ENCODE measurements around the gene MUC5B. TPM values are rescaled to one million over a fixed set of nuclear protein-coding genes. Genes with fewer than 3 reads are reported as not detected.
A peak's percentile ranks its signal among the peaks of the same experiment; 100 is the strongest.
"Not testable (repeated sequence)": the region's sequence is repeated elsewhere in the genome, so short reads cannot be mapped to it uniquely, and the experiment has no call there.

Gene MUC5B
- total RNA-seq, 2 donors from 2014 or later, result not detected

DNA sequence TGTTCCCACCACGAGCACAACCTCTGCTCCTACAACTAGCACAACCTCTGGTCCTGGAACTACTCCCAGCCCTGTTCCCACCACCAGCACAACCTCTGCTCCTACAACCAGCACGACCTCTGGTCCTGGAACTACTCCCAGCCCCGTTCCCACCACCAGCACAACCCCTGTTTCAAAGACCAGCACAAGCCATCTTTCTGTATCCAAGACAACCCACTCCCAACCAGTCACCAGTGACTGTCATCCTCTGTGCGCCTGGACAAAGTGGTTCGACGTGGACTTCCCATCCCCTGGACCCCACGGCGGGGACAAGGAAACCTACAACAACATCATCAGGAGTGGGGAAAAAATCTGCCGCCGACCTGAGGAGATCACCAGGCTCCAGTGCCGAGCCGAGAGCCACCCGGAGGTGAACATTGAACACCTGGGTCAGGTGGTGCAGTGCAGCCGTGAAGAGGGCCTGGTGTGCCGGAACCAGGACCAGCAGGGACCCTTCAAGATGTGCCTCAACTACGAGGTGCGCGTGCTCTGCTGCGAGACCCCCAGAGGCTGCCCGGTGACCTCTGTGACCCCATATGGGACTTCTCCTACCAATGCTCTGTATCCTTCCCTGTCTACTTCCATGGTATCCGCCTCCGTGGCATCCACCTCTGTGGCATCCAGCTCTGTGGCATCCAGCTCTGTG, 30.9 kb upstream of the MUC5B start:
- H3K4me1 Mint-ChIP-seq; H3K4me1 ChIP-seq (ENCODE audit: control insufficient read depth, insufficient read depth, low read length); H3K27me3 ChIP-seq (ENCODE audit: control insufficient read depth, insufficient read depth, low read length, poor library complexity, severe bottlenecking); H3K36me3 Mint-ChIP-seq (ENCODE audit: low read depth); H3K9me3 Mint-ChIP-seq; H3K27ac Mint-ChIP-seq; H3K9ac ChIP-seq (ENCODE audit: extremely low read depth, low read length, poor library complexity, severe bottlenecking); H3K4me3 ChIP-seq (ENCODE audit: low read length); H3K27ac ChIP-seq (ENCODE audit: low read depth, low read length); H3K27me3 Mint-ChIP-seq (ENCODE audit: insufficient read depth); H3K4me3 Mint-ChIP-seq; H3K9me3 ChIP-seq (ENCODE audit: control insufficient read depth, low read length); H3K36me3 ChIP-seq (ENCODE audit: control insufficient read depth, insufficient read depth, low read length): not testable (repeated sequence)
- 86 to 94% methylated on average over 13 to 20 of the region's 22 CpGs for WGBS, 2 experiments (ENCODE audit: insufficient coverage in 1 of 2, insufficient read length in 1 of 2)
- DNase-seq, result peak; percentile 22

DNA sequence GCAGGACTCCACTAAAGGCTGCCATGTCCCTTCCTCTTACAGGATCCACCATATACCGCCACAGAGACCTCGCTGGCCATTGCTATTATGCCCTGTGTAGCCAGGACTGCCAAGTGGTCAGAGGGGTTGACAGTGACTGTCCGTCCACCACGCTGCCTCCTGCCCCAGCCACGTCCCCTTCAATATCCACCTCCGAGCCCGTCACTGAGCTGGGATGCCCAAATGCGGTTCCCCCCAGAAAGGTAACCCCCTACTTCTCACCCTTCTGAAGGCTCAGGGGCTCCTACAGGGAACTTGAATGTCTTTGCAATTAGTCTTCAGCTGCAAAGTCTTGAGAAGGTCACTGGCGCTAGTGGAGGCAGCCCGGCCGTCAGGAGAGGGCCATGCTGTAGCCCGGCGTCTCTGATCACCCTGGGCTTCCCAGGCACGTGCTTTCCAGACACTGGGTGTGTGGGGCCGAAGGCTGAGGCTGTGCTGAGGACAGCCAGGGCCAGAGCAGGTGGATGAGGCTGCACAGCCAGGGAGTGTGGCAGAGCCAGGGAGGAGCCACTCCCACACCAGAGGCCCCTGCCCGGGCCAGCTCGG, 30.0 kb upstream of the MUC5B start:
- H3K27ac ChIP-seq (ENCODE audit: low read depth, low read length), result no peak overlapping the region
- H3K4me3 Mint-ChIP-seq, result no peak overlapping the region
- H3K36me3 ChIP-seq (ENCODE audit: control insufficient read depth, insufficient read depth, low read length), result no peaks in the 10 kb centered on the region
- H3K36me3 Mint-ChIP-seq (ENCODE audit: low read depth), result no peaks in the 10 kb centered on the region
- H3K27me3 ChIP-seq (ENCODE audit: control insufficient read depth, insufficient read depth, low read length, poor library complexity, severe bottlenecking), result no peaks in the 10 kb centered on the region
- 92 to 94% methylated on average over 11 to 16 of the region's 17 CpGs for WGBS, 2 experiments (ENCODE audit: insufficient coverage in 1 of 2, insufficient read length in 1 of 2)
- H3K27ac Mint-ChIP-seq, result no peak overlapping the region
- TF ChIP-seq, protein P1, sequence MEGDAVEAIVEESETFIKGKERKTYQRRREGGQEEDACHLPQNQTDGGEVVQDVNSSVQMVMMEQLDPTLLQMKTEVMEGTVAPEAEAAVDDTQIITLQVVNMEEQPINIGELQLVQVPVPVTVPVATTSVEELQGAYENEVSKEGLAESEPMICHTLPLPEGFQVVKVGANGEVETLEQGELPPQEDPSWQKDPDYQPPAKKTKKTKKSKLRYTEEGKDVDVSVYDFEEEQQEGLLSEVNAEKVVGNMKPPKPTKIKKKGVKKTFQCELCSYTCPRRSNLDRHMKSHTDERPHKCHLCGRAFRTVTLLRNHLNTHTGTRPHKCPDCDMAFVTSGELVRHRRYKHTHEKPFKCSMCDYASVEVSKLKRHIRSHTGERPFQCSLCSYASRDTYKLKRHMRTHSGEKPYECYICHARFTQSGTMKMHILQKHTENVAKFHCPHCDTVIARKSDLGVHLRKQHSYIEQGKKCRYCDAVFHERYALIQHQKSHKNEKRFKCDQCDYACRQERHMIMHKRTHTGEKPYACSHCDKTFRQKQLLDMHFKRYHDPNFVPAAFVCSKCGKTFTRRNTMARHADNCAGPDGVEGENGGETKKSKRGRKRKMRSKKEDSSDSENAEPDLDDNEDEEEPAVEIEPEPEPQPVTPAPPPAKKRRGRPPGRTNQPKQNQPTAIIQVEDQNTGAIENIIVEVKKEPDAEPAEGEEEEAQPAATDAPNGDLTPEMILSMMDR (conservative IDR thresholded peaks at IDR 0.05), result no peak
- DNase-seq, result peak; percentile 23
- no peaks in the 10 kb centered on the region for H3K27me3 Mint-ChIP-seq (ENCODE audit: insufficient read depth)
- H3K4me1 ChIP-seq (ENCODE audit: control insufficient read depth, insufficient read depth, low read length), result no peaks in the 10 kb centered on the region
- no peaks in the 10 kb centered on the region for H3K4me1 Mint-ChIP-seq
- H3K4me3 ChIP-seq (ENCODE audit: low read length), result no peak overlapping the region
- no peak overlapping the region for H3K9ac ChIP-seq (ENCODE audit: extremely low read depth, low read length, poor library complexity, severe bottlenecking)
- no peaks in the 10 kb centered on the region for H3K9me3 ChIP-seq (ENCODE audit: control insufficient read depth, low read length)
- no peaks in the 10 kb centered on the region for H3K9me3 Mint-ChIP-seq

DNA sequence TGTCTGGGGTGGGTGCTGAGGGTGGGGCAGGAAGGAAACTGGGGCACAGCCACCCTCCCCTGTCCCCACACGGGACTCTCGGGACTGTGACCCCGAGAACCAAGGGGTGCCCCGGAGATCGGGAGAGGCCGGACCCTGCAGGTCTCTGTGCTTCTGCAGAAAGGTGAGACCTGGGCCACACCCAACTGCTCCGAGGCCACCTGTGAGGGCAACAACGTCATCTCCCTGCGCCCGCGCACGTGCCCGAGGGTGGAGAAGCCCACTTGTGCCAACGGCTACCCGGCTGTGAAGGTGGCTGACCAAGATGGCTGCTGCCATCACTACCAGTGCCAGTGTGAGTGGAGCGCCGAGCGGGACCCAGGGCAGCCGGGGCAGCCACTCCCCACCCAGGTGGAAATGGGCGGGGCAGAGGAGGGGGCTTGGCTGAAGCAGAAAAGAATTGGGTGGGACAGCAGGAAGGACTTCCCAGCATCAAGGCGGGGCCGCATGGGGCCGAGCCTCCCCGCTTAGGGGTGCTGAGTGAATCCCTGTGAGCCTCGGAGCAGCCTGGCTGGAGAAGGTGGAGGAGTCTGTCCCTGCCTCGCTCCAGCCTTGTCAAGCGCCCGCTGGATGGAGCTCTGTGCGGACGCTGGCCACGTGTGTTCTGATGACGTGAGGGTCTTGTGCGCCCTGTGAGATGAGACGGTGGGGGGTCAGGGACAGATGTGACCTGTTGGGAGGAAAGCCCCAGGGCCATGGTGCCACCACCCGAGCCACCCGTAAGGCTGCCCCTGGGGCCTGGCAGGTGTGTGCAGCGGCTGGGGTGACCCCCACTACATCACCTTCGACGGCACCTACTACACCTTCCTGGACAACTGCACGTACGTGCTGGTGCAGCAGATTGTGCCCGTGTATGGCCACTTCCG, 29.3 kb upstream of the MUC5B start:
- Histone ChIP-seq H3K27me3 (ENCODE audit: control insufficient read depth, insufficient read depth, low read length, poor library complexity, severe bottlenecking) (no peaks in the 10 kb centered on the region), H3K9ac (ENCODE audit: extremely low read depth, low read length, poor library complexity, severe bottlenecking) (no peak overlapping the region), H3K4me1 (ENCODE audit: control insufficient read depth, insufficient read depth, low read length) (no peaks in the 10 kb centered on the region), H3K36me3 (ENCODE audit: control insufficient read depth, insufficient read depth, low read length) (no peaks in the 10 kb centered on the region), H3K4me3 (ENCODE audit: low read length) (no peak overlapping the region), H3K9me3 (ENCODE audit: control insufficient read depth, low read length) (no peaks in the 10 kb centered on the region), H3K27ac (ENCODE audit: low read depth, low read length) (no peak overlapping the region)
- WGBS, 2 experiments (ENCODE audit: insufficient coverage in 1 of 2, insufficient read length in 1 of 2), result 83 to 92% methylated on average over 23 to 43 of the region's 43 CpGs
- TF ChIP-seq, protein P1 (conservative IDR thresholded peaks at IDR 0.05), result no peak
- Mint-ChIP-seq H3K4me1 (no peaks in the 10 kb centered on the region), H3K36me3 (ENCODE audit: low read depth) (no peaks in the 10 kb centered on the region), H3K27me3 (ENCODE audit: insufficient read depth) (no peaks in the 10 kb centered on the region), H3K9me3 (no peaks in the 10 kb centered on the region), H3K27ac (no peak overlapping the region), H3K4me3 (no peak overlapping the region)
- peak; percentile 28 for DNase-seq
